ENCODE measurements around the gene NELL1. TPM values are rescaled to one million over a fixed set of nuclear protein-coding genes. Genes with fewer than 3 reads are reported as not detected.

NELL1 gene
- polyA plus RNA-seq, 1 of the 3 experiments (the other 2 are of a cell fraction): not detected

DNA sequence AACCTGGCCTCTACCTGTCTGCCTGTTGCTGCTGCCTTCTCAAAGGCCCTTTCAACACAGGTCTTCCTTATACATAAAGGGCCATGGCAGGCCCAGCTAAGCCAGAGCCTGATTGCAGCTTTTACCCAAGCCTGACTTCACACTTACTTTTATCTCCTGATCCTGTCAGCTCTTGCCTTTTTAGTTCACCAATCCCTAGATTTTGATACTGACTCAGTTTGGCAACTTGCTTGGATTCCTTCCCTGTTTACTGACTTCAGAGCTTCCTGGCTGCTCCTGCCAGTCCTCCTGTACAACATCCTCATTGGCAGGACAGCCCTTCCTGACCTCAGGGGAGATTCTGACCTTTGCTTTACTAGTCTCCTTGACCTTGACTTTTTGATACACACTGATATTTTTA is 195.2 kb downstream of the NELL1 start:
- no peaks in the 10 kb centered on the region for H3K9me2 ChIP-seq
- H4K20me1 ChIP-seq (ENCODE audit: insufficient read depth): no peaks in the 10 kb centered on the region
- CTCF ChIA-PET: interaction anchor here (1.1 kb wide), 1 partner anchor 9 kb away, joined by 3 read pairs; no protein-coding TSS in a partner anchor
- no peaks in the 10 kb centered on the region for H3K79me2 ChIP-seq (ENCODE audit: insufficient read depth)
- H3K9ac ChIP-seq: no peak overlapping the region
- H3K4me2 ChIP-seq: no peak overlapping the region
- no peak for TF ChIP-seq GABPA (IDR thresholded peaks at IDR 0.05; ENCODE audit: low read depth)
- TF ChIP-seq TAF1 (IDR thresholded peaks at IDR 0.05; ENCODE audit: borderline replicate concordance, low read depth, low read length): no peak
- TF ChIP-seq TCF12 (IDR thresholded peaks at IDR 0.05): no peak
- no peak for TF ChIP-seq RAD21 (IDR thresholded peaks at IDR 0.05; ENCODE audit: low read length)
- H3K4me3 ChIP-seq (ENCODE audit: low read depth in 2 of 2, low read length in 1 of 2): no peak overlapping the region
- no peak overlapping the region for H2AFZ ChIP-seq (ENCODE audit: low read depth)
- POLR2A ChIA-PET: no interaction called here
- no peaks in the 10 kb centered on the region for H3K9me3 ChIP-seq
- H3K27me3 ChIP-seq (ENCODE audit: insufficient read depth): no peaks in the 10 kb centered on the region
- H3K36me3 ChIP-seq (replicated peaks in 1 of 2; ENCODE audit: control insufficient read depth in 1 of 2, insufficient read depth in 2 of 2, low read length in 1 of 2): no peaks in the 10 kb centered on the region
- H3K27ac ChIP-seq (ENCODE audit: low read depth in 2 of 2, low read length in 1 of 2): no peak overlapping the region
- H3K4me1 ChIP-seq (ENCODE audit: control insufficient read depth in 1 of 2, insufficient read depth in 2 of 2, low read depth in 1 of 2, low read length in 1 of 2): peaks cover 0 to 4% of the 10 kb centered on the region in 2 experiments; a peak in 1 of 4 replicates
- DNase-seq: no peak
- H3F3A ChIP-seq (replicated peaks; ENCODE audit: insufficient read depth): no peaks in the 10 kb centered on the region

DNA sequence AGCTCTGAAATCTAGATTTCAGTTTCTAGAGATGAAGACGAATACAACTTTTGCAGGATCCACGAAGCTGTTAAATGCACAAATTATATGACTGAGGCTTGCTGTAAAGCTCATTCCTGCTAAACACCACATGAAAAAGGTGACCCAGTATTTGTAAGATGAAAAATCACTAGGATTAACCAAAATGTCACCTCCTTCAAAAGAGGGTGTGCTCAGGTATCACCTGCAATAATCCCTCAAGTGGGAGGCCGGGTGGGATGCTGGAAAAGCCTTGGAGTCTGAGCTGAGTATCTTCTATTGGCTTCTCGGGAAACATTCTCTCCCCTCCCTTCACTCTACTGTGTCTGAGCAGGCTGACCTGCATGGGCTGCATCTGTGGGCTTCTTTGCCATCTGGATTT is 195.8 kb downstream of the NELL1 start:
- Histone ChIP-seq H3K36me3 (replicated peaks in 1 of 2; ENCODE audit: control insufficient read depth in 1 of 2, insufficient read depth in 2 of 2, low read length in 1 of 2) (no peaks in the 10 kb centered on the region), H3K79me2 (ENCODE audit: insufficient read depth) (no peaks in the 10 kb centered on the region), H3K4me1 (ENCODE audit: control insufficient read depth in 1 of 2, insufficient read depth in 2 of 2, low read depth in 1 of 2, low read length in 1 of 2) (peaks cover 0 to 4% of the 10 kb centered on the region in 2 experiments; a peak in 1 of 4 replicates), H3K9me3 (no peaks in the 10 kb centered on the region), H3K27ac (ENCODE audit: low read depth in 2 of 2, low read length in 1 of 2) (no peak overlapping the region), H3K9me2 (no peaks in the 10 kb centered on the region), H3K4me3 (ENCODE audit: low read depth in 2 of 2, low read length in 1 of 2) (no peak overlapping the region), H3K4me2 (no peak overlapping the region), H2AFZ (ENCODE audit: low read depth) (no peak overlapping the region), H3K27me3 (ENCODE audit: insufficient read depth) (no peaks in the 10 kb centered on the region), H3K9ac (no peak overlapping the region), H4K20me1 (ENCODE audit: insufficient read depth) (no peaks in the 10 kb centered on the region), H3F3A (replicated peaks; ENCODE audit: insufficient read depth) (no peaks in the 10 kb centered on the region)
- DNase-seq: no peak
- ChIA-PET CTCF (no interaction called here), POLR2A (no interaction called here)
- WGBS (ENCODE audit: low lambda C conversion rate): 16% methylated on average over 4 of the region's 4 CpGs
- TF ChIP-seq EZH2phosphoT487 (IDR thresholded peaks at IDR 0.05; ENCODE audit: borderline replicate concordance, low read depth) (no peak), NFIC (IDR thresholded peaks at IDR 0.05; ENCODE audit: borderline replicate concordance) (no peak), ELF1 (IDR thresholded peaks at IDR 0.05) (no peak), RFX5 (IDR thresholded peaks at IDR 0.05; ENCODE audit: low read length) (no peak), MEF2A (IDR thresholded peaks at IDR 0.05; ENCODE audit: borderline replicate concordance, low read depth) (no peak), RAD21 (IDR thresholded peaks at IDR 0.05; ENCODE audit: low read length) (no peak)
- TF ChIP-seq, protein P1, sequence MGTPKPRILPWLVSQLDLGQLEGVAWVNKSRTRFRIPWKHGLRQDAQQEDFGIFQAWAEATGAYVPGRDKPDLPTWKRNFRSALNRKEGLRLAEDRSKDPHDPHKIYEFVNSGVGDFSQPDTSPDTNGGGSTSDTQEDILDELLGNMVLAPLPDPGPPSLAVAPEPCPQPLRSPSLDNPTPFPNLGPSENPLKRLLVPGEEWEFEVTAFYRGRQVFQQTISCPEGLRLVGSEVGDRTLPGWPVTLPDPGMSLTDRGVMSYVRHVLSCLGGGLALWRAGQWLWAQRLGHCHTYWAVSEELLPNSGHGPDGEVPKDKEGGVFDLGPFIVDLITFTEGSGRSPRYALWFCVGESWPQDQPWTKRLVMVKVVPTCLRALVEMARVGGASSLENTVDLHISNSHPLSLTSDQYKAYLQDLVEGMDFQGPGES (IDR thresholded peaks at IDR 0.05; ENCODE audit: low read depth, low read length): no peak

DNA sequence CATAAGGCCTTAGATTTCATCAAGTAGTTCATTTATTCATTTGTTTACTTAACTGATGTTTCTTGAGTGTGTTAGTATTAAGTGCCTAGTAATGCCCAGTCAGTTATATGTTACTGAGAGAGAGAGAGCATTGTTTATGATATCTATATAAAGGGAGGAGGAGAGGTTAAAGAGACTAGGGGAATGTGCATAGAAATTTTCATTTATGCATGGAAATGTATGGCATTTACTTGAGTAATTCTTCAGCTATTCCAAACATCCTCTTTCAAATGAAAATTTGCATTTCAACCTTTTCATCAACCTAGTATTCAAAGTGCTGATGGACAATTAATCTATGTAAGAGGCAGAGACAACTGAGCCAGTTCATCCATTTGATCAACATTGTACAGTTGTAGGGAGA is 199.7 kb downstream of the NELL1 start:
- H3K27me3 ChIP-seq (ENCODE audit: insufficient read depth): no peaks in the 10 kb centered on the region
- POLR2A ChIA-PET: no interaction called here
- no peak overlapping the region for H2AFZ ChIP-seq (ENCODE audit: low read depth)
- no peaks in the 10 kb centered on the region for H3K79me2 ChIP-seq (ENCODE audit: insufficient read depth)
- H3K9ac ChIP-seq: no peak overlapping the region
- no peaks in the 10 kb centered on the region for H3F3A ChIP-seq (replicated peaks; ENCODE audit: insufficient read depth)
- CTCF ChIA-PET: interaction anchor here (2.3 kb wide), 1 partner anchor 197 kb away, joined by 7 read pairs; no protein-coding TSS in a partner anchor
- H3K4me3 ChIP-seq (ENCODE audit: low read depth in 2 of 2, low read length in 1 of 2): no peak overlapping the region
- H3K36me3 ChIP-seq (replicated peaks in 1 of 2; ENCODE audit: control insufficient read depth in 1 of 2, insufficient read depth in 2 of 2, low read length in 1 of 2): no peaks in the 10 kb centered on the region
- no peak overlapping the region for H3K27ac ChIP-seq (ENCODE audit: low read depth in 2 of 2, low read length in 1 of 2)
- no peaks in the 10 kb centered on the region for H3K9me3 ChIP-seq
- no peaks in the 10 kb centered on the region for H3K4me1 ChIP-seq (ENCODE audit: control insufficient read depth in 1 of 2, insufficient read depth in 2 of 2, low read depth in 1 of 2, low read length in 1 of 2)
- no peaks in the 10 kb centered on the region for H4K20me1 ChIP-seq (ENCODE audit: insufficient read depth)
- H3K9me2 ChIP-seq: no peaks in the 10 kb centered on the region
- no peak for DNase-seq
- no peak overlapping the region for H3K4me2 ChIP-seq
- TF ChIP-seq, protein P2, sequence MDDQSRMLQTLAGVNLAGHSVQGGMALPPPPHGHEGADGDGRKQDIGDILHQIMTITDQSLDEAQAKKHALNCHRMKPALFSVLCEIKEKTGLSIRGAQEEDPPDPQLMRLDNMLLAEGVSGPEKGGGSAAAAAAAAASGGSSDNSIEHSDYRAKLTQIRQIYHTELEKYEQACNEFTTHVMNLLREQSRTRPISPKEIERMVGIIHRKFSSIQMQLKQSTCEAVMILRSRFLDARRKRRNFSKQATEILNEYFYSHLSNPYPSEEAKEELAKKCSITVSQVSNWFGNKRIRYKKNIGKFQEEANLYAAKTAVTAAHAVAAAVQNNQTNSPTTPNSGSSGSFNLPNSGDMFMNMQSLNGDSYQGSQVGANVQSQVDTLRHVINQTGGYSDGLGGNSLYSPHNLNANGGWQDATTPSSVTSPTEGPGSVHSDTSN (IDR thresholded peaks at IDR 0.05): no peak
- TF ChIP-seq, protein P3, sequence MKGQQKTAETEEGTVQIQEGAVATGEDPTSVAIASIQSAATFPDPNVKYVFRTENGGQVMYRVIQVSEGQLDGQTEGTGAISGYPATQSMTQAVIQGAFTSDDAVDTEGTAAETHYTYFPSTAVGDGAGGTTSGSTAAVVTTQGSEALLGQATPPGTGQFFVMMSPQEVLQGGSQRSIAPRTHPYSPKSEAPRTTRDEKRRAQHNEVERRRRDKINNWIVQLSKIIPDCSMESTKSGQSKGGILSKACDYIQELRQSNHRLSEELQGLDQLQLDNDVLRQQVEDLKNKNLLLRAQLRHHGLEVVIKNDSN (IDR thresholded peaks at IDR 0.05; ENCODE audit: borderline replicate concordance, low read depth): no peak
- TF ChIP-seq RXRA (IDR thresholded peaks at IDR 0.05; ENCODE audit: borderline replicate concordance, low read depth): no peak
- TF ChIP-seq, protein P4, sequence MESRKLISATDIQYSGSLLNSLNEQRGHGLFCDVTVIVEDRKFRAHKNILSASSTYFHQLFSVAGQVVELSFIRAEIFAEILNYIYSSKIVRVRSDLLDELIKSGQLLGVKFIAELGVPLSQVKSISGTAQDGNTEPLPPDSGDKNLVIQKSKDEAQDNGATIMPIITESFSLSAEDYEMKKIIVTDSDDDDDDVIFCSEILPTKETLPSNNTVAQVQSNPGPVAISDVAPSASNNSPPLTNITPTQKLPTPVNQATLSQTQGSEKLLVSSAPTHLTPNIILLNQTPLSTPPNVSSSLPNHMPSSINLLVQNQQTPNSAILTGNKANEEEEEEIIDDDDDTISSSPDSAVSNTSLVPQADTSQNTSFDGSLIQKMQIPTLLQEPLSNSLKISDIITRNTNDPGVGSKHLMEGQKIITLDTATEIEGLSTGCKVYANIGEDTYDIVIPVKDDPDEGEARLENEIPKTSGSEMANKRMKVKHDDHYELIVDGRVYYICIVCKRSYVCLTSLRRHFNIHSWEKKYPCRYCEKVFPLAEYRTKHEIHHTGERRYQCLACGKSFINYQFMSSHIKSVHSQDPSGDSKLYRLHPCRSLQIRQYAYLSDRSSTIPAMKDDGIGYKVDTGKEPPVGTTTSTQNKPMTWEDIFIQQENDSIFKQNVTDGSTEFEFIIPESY (IDR thresholded peaks at IDR 0.05; ENCODE audit: borderline replicate concordance, low read depth): no peak
- TF ChIP-seq TEAD4 (IDR thresholded peaks at IDR 0.05; ENCODE audit: borderline replicate concordance, insufficient read depth): no peak
- no peak for TF ChIP-seq NRF1 (IDR thresholded peaks at IDR 0.05; ENCODE audit: low read depth, low read length)
- TF ChIP-seq GABPA (IDR thresholded peaks at IDR 0.05; ENCODE audit: low read depth): no peak
- TF ChIP-seq MEF2A (IDR thresholded peaks at IDR 0.05; ENCODE audit: borderline replicate concordance, low read depth): no peak
- no peak for TF ChIP-seq POLR2AphosphoS5 (IDR thresholded peaks at IDR 0.05; ENCODE audit: low read depth, low read length)
